Gastrocnemius medialis (tissue), 4 donors: Measurements from ENCODE around the gene NBDY. TPM values are rescaled to one million over a fixed set of nuclear protein-coding genes. Genes with fewer than 3 reads are reported as not detected.

Experiments used
- ATAC-seq, 2 donors: fragments of 150-250 bp; one replicate each; pipeline ENCODE4 v1.9.1; 2016
- DNase-seq, 2 donors: peaks; one replicate each; pipeline ENCODE4 v3.0.0-alpha.2; 2019
- H3K27ac ChIP-seq, 4 donors: fragments of 200-600 bp; sonication (generic); 1 replicate in 1 of 4; 2 replicates in 3 of 4; pipeline ENCODE4 v1.5.1; 2016 to 2018; ENCODE audit warnings: mild to moderate bottlenecking in 2 of 4, moderate library complexity in 1 of 4
- H3K27me3 ChIP-seq, 3 donors: fragments of 200-600 bp; sonication (generic) in 2 of 3; 1 replicate in 1 of 3; 2 replicates in 2 of 3; pipeline versions ENCODE4 v1.5.1 to v1.6.0; 2016 to 2019; ENCODE audit warnings: mild to moderate bottlenecking in 1 of 3, moderate library complexity in 1 of 3
- H3K36me3 ChIP-seq, 2 donors: fragments of 200-600 bp; sonication (generic) in 1 of 2; one replicate each; pipeline ENCODE4 v1.5.1; 2017 to 2018
- H3K4me1 ChIP-seq, 2 donors: fragments of 200-600 bp; sonication (generic) in 1 of 2; one replicate each; pipeline ENCODE4 v1.5.1; 2016 to 2017; ENCODE audit warnings: mild to moderate bottlenecking in 2 of 2
- H3K4me3 ChIP-seq, 4 donors: fragments of 200-600 bp; sonication (generic) in 3 of 4; 1 replicate in 1 of 4; 2 replicates in 3 of 4; pipeline ENCODE4 v1.5.1; 2016 to 2019; ENCODE audit warnings: mild to moderate bottlenecking in 2 of 4
- H3K9me3 ChIP-seq, 3 donors: fragments of 200-600 bp; sonication (generic) in 2 of 3; 1 replicate in 1 of 3; 2 replicates in 2 of 3; pipeline ENCODE4 v1.5.1; 2016 to 2019
- POLR2A ChIP-seq, 2 donors: fragments of 450-650 bp; IDR thresholded peaks; one replicate each; pipeline ENCODE4 v1.6.1; 2017; ENCODE audit warnings: antibody characterized with exemption in 2 of 2, mild to moderate bottlenecking in 2 of 2, moderate library complexity in 2 of 2
- in situ Hi-C, 4 donors: fragments of 200-750 bp; cut with MboI; loops; one replicate each; pipeline versions ENCODE4 v1.15.0 to v1.8.0; 2017; ENCODE audit warnings: low sequenced_read_pairs in 4 of 4
- intact Hi-C: fragments of 100-400 bp; cut with DNase I; formaldehyde crosslinking; loops from one replicate; pipeline ENCODE4 v1.15.1; 2023; ENCODE audit warnings: low total_unique reads
- total RNA-seq, 4 donors: library from RNA; depleted of rRNA; stranded (reverse); fragments of >200 nt; gene quantifications; one replicate each; pipeline versions ENCODE4 v1.1.0 to v1.2.3, GENCODE V29; 2016
- TF ChIP-seq, protein P1 (sequence below), 5 experiments: fragments of 450-650 bp in 3 of 5; fragments of 200-600 bp in 2 of 5; sonication (generic) in 2 of 5; IDR thresholded peaks in 4 of 5; conservative IDR thresholded peaks in 1 of 5; 1 replicate in 4 of 5; 2 replicates in 1 of 5; pipeline ENCODE4 v1.5.1; 2016 to 2019; ENCODE audit warnings: antibody characterized with exemption in 5 of 5, mild to moderate bottlenecking in 3 of 5, moderate library complexity in 3 of 5

NBDY gene
- total RNA-seq, 4 donors from 2014 or later: 3.7 to 9.8 (median 5.9) TPM

- intact Hi-C loops (loop anchor here (10.0 kb wide), 1 partner anchor 1013 kb away; no protein-coding TSS in a partner anchor), in situ Hi-C loops (loop anchor here in 3 of 4 donors (25.0 kb wide), 3 partner anchors 176 to 1101 kb away; partner anchors contain the start of genes SPIN3 (in 3 of the 3), ZXDA (in 2 of the 3) and ZXDB (in 1 of the 3))
- no peak for TF ChIP-seq POLR2A (IDR thresholded peaks at IDR 0.05)
- TF ChIP-seq, protein P1, sequence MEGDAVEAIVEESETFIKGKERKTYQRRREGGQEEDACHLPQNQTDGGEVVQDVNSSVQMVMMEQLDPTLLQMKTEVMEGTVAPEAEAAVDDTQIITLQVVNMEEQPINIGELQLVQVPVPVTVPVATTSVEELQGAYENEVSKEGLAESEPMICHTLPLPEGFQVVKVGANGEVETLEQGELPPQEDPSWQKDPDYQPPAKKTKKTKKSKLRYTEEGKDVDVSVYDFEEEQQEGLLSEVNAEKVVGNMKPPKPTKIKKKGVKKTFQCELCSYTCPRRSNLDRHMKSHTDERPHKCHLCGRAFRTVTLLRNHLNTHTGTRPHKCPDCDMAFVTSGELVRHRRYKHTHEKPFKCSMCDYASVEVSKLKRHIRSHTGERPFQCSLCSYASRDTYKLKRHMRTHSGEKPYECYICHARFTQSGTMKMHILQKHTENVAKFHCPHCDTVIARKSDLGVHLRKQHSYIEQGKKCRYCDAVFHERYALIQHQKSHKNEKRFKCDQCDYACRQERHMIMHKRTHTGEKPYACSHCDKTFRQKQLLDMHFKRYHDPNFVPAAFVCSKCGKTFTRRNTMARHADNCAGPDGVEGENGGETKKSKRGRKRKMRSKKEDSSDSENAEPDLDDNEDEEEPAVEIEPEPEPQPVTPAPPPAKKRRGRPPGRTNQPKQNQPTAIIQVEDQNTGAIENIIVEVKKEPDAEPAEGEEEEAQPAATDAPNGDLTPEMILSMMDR (IDR thresholded peaks at IDR 0.05 in 4 of 5, conservative IDR thresholded peaks at IDR 0.05 in 1 of 5): no peak
- no peak overlapping the region for H3K27ac ChIP-seq
- H3K9me3 ChIP-seq: no peaks in the 10 kb centered on the region
- ATAC-seq: no peak
- H3K27me3 ChIP-seq: no peaks in the 10 kb centered on the region
- no peak for DNase-seq
- H3K4me1 ChIP-seq: no peaks in the 10 kb centered on the region
- H3K36me3 ChIP-seq: no peaks in the 10 kb centered on the region
- H3K4me3 ChIP-seq: no peak overlapping the region
Measured at GRCh38 chrX:56811599-56811998, 82.6 kb downstream of the NBDY start.

- Histone ChIP-seq H3K4me3 (no peak overlapping the region), H3K27me3 (peaks cover 0 to 2% (median 0%) of the 10 kb centered on the region in 3 donors), H3K9me3 (no peaks in the 10 kb centered on the region), H3K27ac (peak overlapping the region in 1 of 4 donors; percentile 9), H3K36me3 (no peaks in the 10 kb centered on the region), H3K4me1 (no peaks in the 10 kb centered on the region)
- TF ChIP-seq, protein P1 (IDR thresholded peaks at IDR 0.05 in 4 of 5, conservative IDR thresholded peaks at IDR 0.05 in 1 of 5): no peak
- DNase-seq (no peak), ATAC-seq (no peak)
- in situ Hi-C loops: loop anchor here in 3 of 4 donors (25.0 kb wide), 3 partner anchors 175 to 1100 kb away; partner anchors contain the start of genes SPIN3 (in 3 of the 3), ZXDA (in 2 of the 3) and ZXDB (in 1 of the 3)
- intact Hi-C loops: loop anchor here (10.0 kb wide), 1 partner anchor 1012 kb away; no protein-coding TSS in a partner anchor
Measured at GRCh38 chrX:56812515-56813105, 83.6 kb downstream of the NBDY start.

DNA sequence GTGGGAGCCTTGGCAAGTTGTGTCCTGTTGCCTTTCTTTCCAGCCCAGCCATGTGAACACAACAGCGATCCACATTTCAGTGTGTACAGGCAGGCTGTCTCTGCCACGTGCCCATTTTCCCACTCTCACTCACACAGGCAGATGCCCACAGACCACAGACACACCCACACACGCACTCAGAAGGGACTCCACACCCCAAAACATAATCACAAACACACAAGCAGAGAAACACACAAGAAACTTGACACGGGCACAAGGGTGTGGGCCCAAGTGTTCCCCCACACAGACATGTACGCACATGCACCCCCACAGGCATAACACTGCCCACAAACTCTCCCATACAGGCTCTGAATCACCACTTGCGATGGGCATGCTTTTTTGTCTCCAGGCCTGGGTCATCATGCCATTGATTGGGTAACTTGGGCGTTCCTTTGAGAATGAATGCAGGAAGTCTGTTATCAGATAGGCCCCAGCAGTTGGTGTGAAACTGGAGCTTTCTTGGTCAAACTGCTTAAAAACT is 84.3 kb downstream of the NBDY start:
- no peak for TF ChIP-seq POLR2A (IDR thresholded peaks at IDR 0.05)
- TF ChIP-seq, protein P1 (IDR thresholded peaks at IDR 0.05 in 4 of 5, conservative IDR thresholded peaks at IDR 0.05 in 1 of 5): no peak
- no peak for DNase-seq
- no peak overlapping the region for H3K4me3 ChIP-seq
- H3K9me3 ChIP-seq: no peaks in the 10 kb centered on the region
- in situ Hi-C loops (loop anchor here in 3 of 4 donors (25.0 kb wide), 3 partner anchors 174 to 1099 kb away; partner anchors contain the start of genes SPIN3 (in 3 of the 3), ZXDA (in 2 of the 3) and ZXDB (in 1 of the 3)), intact Hi-C loops (loop anchor here (10.0 kb wide), 1 partner anchor 1011 kb away; no protein-coding TSS in a partner anchor)
- H3K27me3 ChIP-seq: peaks cover 0 to 2% (median 0%) of the 10 kb centered on the region in 3 donors
- no peaks in the 10 kb centered on the region for H3K4me1 ChIP-seq
- no peaks in the 10 kb centered on the region for H3K36me3 ChIP-seq
- H3K27ac ChIP-seq: peak overlapping the region in 1 of 4 donors; percentile 9
- no peak for ATAC-seq

- H3K27ac ChIP-seq: no peak overlapping the region
- intact Hi-C loops: loop anchor here (10.0 kb wide), 1 partner anchor 1008 kb away; no protein-coding TSS in a partner anchor
- in situ Hi-C loops: loop anchor here in 3 of 4 donors (25.0 kb wide), 3 partner anchors 170 to 1095 kb away; partner anchors contain the start of genes SPIN3 (in 3 of the 3), ZXDA (in 2 of the 3) and ZXDB (in 1 of the 3)
- ATAC-seq: no peak
- no peak overlapping the region for H3K4me3 ChIP-seq
- H3K4me1 ChIP-seq: no peaks in the 10 kb centered on the region
- no peaks in the 10 kb centered on the region for H3K9me3 ChIP-seq
- TF ChIP-seq POLR2A (IDR thresholded peaks at IDR 0.05): no peak
- TF ChIP-seq, protein P1 (IDR thresholded peaks at IDR 0.05 in 4 of 5, conservative IDR thresholded peaks at IDR 0.05 in 1 of 5): no peak
- peaks cover 0 to 2% (median 0%) of the 10 kb centered on the region in 3 donors for H3K27me3 ChIP-seq
- no peaks in the 10 kb centered on the region for H3K36me3 ChIP-seq
- DNase-seq: no peak
Measured at GRCh38 chrX:56817179-56817578, 88.1 kb downstream of the NBDY start.
